Gastroesophageal sphincter (tissue), 3 donors: ENCODE measurements around the gene NDUFA6.
"Not testable (repeated sequence)": the region's sequence is repeated elsewhere in the genome, so short reads cannot be mapped to it uniquely, and the experiment has no call there.

Experiments
- CTCF ChIP-seq, 4 experiments: fragments of 200-600 bp in 2 of 4; fragments of 450-650 bp in 2 of 4; sonication (generic) in 1 of 4; IDR thresholded peaks; one replicate each; pipeline ENCODE4 v1.5.1; 2017 to 2019; ENCODE audit warnings: antibody characterized with exemption in 4 of 4, mild to moderate bottlenecking in 2 of 4, moderate library complexity in 2 of 4
- POLR2A ChIP-seq, 2 donors: fragments of 450-650 bp; IDR thresholded peaks; one replicate each; pipeline ENCODE4 v1.6.1; 2017; ENCODE audit warnings: antibody characterized with exemption in 2 of 2, mild to moderate bottlenecking in 2 of 2, moderate library complexity in 1 of 2

- TF ChIP-seq POLR2A, CTCF (IDR thresholded peaks at IDR 0.05): not testable (repeated sequence)
These were observed 38.5 kb upstream of the NDUFA6 start for GRCh38 chr22:42128776-42129694.
